ENCODE measurements around the gene PPP2R3A.

Gene PPP2R3A

DNA sequence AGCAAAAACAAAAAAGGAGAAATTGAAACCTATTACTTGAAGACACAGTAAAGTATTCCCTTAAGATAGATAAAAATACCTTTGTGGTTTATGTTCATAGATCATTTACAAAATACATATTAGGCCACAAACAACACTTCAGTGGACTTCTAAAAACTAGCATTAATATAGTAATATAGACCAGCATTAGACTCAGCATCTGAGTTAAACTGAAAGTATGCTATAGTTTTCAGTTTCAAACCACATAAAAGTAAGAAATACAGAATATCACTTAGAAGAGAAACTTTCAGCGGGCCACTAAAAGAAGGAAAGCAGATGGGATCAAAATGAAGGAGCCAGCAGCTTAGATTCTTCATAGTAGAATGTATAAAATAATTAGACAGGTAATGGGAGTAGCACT lies 144.0 kb downstream of the PPP2R3A start:
- TF ChIP-seq POLR2AphosphoS5 (IDR thresholded peaks at IDR 0.05; ENCODE audit: low read depth, low read length) (no peak), FOXP2 (optimal IDR thresholded peaks at IDR 0.05; ENCODE audit: borderline replicate concordance, extremely low read depth, extremely low read length, insufficient read depth) (no peak), TAF1 (IDR thresholded peaks at IDR 0.05; ENCODE audit: borderline replicate concordance, insufficient read depth, low read length) (no peak), SIN3A (IDR thresholded peaks at IDR 0.05; ENCODE audit: borderline replicate concordance, insufficient read depth, low read length) (no peak)
- TF ChIP-seq, protein P1, sequence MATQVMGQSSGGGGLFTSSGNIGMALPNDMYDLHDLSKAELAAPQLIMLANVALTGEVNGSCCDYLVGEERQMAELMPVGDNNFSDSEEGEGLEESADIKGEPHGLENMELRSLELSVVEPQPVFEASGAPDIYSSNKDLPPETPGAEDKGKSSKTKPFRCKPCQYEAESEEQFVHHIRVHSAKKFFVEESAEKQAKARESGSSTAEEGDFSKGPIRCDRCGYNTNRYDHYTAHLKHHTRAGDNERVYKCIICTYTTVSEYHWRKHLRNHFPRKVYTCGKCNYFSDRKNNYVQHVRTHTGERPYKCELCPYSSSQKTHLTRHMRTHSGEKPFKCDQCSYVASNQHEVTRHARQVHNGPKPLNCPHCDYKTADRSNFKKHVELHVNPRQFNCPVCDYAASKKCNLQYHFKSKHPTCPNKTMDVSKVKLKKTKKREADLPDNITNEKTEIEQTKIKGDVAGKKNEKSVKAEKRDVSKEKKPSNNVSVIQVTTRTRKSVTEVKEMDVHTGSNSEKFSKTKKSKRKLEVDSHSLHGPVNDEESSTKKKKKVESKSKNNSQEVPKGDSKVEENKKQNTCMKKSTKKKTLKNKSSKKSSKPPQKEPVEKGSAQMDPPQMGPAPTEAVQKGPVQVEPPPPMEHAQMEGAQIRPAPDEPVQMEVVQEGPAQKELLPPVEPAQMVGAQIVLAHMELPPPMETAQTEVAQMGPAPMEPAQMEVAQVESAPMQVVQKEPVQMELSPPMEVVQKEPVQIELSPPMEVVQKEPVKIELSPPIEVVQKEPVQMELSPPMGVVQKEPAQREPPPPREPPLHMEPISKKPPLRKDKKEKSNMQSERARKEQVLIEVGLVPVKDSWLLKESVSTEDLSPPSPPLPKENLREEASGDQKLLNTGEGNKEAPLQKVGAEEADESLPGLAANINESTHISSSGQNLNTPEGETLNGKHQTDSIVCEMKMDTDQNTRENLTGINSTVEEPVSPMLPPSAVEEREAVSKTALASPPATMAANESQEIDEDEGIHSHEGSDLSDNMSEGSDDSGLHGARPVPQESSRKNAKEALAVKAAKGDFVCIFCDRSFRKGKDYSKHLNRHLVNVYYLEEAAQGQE (IDR thresholded peaks at IDR 0.05; ENCODE audit: insufficient read depth in 1 of 2, low read depth in 2 of 2, low read length in 2 of 2): no peak

DNA sequence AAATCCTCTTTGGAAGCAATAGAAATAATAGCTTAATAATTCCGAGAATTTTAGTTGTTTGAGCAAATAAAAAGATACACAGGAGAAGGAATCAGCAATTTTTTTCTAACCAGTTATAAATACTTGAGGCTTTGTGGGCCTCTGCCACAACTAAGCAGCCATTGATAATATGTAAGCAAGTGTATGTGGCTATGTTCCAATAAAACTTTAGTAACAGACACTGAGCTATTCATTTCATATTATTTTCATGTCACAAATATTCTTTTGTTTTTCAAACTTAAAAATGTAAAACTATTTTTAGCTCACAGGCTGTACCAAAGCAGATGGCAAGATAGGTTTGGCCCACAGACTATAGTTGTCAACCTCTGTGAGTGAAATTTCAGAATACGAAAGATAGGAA lies 145.0 kb downstream of the PPP2R3A start:
- TF ChIP-seq POLR2AphosphoS5 (IDR thresholded peaks at IDR 0.05; ENCODE audit: low read depth, low read length): no peak
- TF ChIP-seq FOXP2 (optimal IDR thresholded peaks at IDR 0.05; ENCODE audit: borderline replicate concordance, extremely low read depth, extremely low read length, insufficient read depth): no peak
- no peak for TF ChIP-seq SIN3A (IDR thresholded peaks at IDR 0.05; ENCODE audit: borderline replicate concordance, insufficient read depth, low read length)
- no peak for TF ChIP-seq TAF1 (IDR thresholded peaks at IDR 0.05; ENCODE audit: borderline replicate concordance, insufficient read depth, low read length)
- TF ChIP-seq, protein P1 (IDR thresholded peaks at IDR 0.05; ENCODE audit: insufficient read depth in 1 of 2, low read depth in 2 of 2, low read length in 2 of 2): no peak

DNA sequence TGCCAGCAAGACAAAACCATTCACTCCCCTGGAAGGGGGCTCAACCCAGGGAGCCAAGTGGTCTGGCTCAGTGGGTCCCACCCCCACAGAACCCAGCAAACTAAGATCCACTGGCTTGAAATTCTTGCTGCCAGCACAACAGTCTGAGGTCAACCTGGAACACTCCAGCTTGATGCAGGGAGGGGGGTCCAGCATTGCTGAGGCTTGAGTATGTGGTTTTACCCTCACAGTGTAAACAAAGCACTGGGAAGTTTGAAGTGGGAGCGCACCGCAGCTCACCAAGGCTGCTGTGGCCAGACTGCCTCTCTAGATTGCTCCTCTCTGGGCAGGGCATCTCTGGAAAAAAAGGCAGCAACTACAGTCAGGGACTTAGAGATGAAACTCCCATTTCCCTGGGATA lies 148.9 kb downstream of the PPP2R3A start:
- TF ChIP-seq POLR2AphosphoS5 (IDR thresholded peaks at IDR 0.05; ENCODE audit: low read depth, low read length) (no peak), SIN3A (IDR thresholded peaks at IDR 0.05; ENCODE audit: borderline replicate concordance, insufficient read depth, low read length) (no peak), FOXP2 (optimal IDR thresholded peaks at IDR 0.05; ENCODE audit: borderline replicate concordance, extremely low read depth, extremely low read length, insufficient read depth) (no peak), TAF1 (IDR thresholded peaks at IDR 0.05; ENCODE audit: borderline replicate concordance, insufficient read depth, low read length) (no peak)
- TF ChIP-seq, protein P1 (IDR thresholded peaks at IDR 0.05; ENCODE audit: insufficient read depth in 1 of 2, low read depth in 2 of 2, low read length in 2 of 2): no peak

- TF ChIP-seq POLR2AphosphoS5 (IDR thresholded peaks at IDR 0.05; ENCODE audit: low read depth, low read length): no peak
- TF ChIP-seq, protein P1 (IDR thresholded peaks at IDR 0.05; ENCODE audit: insufficient read depth in 1 of 2, low read depth in 2 of 2, low read length in 2 of 2): no peak
- TF ChIP-seq FOXP2 (optimal IDR thresholded peaks at IDR 0.05; ENCODE audit: borderline replicate concordance, extremely low read depth, extremely low read length, insufficient read depth): no peak
- no peak for TF ChIP-seq TAF1 (IDR thresholded peaks at IDR 0.05; ENCODE audit: borderline replicate concordance, insufficient read depth, low read length)
- no peak for TF ChIP-seq SIN3A (IDR thresholded peaks at IDR 0.05; ENCODE audit: borderline replicate concordance, insufficient read depth, low read length)
Observed at GRCh38 chr3:136120373-136121348, 155.1 kb downstream of the PPP2R3A start.
